Cardiac septum (tissue), 1 donor: ENCODE measurements around the gene HS3ST6. TPM values are rescaled to one million over a fixed set of nuclear protein-coding genes. Genes with fewer than 3 reads are reported as not detected.
A peak's percentile ranks its signal among the peaks of the same experiment; 100 is the strongest.
"Not testable (repeated sequence)": the region's sequence is repeated elsewhere in the genome, so short reads cannot be mapped to it uniquely, and the experiment has no call there.

Experiments
- DNase-seq: peaks from one replicate; pipeline ENCODE4 v3.0.0-alpha.2; 2020; ENCODE audit warnings: low spot score
- intact Hi-C: fragments of 100-400 bp; cut with DNase I; formaldehyde crosslinking; loops from one replicate; pipeline ENCODE4 v1.14.0; 2022
- total RNA-seq: library from RNA; stranded (reverse); fragmentation: NEBNext Ultra II Directional; extraction: Animal tissue kit (Norgen Biotek cat#: 25700); gene quantifications from one replicate; pipeline ENCODE4 v1.2.1, GENCODE V29; 2021
- donor health status: DM: no; HTN: no; CAD: no.

Gene HS3ST6
- total RNA-seq, 1 donor from 2014 or later: not detected

DNA sequence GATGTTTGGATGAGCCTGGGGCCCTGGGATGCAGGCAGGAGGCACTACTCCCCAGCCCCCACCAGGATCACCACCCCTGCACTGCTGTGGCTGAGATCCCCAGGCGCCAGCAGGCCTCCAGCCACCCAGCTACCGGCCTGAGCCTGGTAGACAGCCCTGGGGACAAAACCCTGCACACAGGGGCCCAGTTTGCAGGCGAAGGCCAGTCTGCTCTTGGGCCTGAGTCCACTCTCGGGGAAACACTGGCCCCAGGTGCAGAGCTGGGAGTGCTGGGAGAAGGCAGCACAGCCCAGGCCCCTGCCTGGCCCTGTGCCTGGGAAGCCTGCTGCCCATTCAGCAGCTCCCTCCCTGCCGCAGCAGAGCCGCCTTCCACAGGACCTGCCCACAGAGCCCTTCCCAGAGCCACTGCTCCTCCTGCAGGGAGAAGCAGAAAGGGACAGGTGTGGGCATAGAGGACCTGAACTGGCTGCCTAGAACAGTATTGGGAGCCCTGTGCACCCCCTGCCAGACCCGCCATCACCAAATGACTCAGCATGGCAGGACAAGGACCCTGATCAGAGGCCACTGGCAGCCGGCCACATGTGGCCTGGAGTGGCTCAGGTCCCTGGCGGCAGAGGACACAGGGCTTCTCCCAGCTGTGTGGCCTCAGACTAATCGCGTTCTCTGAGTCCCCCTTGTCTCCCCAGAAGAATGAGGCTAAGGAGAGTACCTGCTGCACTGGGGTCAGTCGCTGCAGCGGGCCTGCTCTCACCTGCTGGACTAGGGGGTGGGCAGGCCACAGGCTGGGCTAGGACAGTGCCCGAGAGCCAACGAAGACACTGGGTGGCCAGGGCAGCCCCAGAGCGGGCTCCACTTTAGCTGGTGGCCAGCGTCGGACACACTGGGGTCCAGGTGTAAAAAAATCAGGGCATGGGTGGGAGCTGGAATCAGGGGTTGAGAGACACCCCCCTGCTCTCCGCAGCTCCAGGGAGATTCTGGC lies 14.1 kb upstream of the HS3ST6 start:
- intact Hi-C loops: no loop called here

DNA sequence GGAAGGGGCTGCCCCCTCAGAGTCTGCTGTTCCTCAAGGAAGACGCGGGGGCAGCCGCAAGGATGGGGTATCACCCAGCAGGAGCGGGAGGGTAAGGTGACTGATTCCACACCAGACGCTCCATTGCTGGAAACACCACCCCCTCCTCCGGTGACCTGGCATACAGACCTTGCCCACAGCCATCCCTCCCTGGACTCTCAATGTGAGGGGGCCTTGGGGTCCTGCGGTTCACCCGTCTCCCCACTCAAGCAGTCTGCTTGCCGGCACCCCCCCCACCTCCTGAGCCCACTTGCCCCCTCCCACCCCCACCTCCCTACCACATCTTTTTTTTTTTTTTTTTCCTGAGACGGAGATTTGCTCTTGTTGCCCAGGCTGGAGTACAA lies 12.1 kb upstream of the HS3ST6 start:
- DNase-seq: no peak
- intact Hi-C loops: loop anchor here (2.0 kb wide), 1 partner anchor 68 kb away; no protein-coding TSS in a partner anchor

More for the DNA sequence above, 14.1 kb upstream of the HS3ST6 start:
- no peak for DNase-seq

DNA sequence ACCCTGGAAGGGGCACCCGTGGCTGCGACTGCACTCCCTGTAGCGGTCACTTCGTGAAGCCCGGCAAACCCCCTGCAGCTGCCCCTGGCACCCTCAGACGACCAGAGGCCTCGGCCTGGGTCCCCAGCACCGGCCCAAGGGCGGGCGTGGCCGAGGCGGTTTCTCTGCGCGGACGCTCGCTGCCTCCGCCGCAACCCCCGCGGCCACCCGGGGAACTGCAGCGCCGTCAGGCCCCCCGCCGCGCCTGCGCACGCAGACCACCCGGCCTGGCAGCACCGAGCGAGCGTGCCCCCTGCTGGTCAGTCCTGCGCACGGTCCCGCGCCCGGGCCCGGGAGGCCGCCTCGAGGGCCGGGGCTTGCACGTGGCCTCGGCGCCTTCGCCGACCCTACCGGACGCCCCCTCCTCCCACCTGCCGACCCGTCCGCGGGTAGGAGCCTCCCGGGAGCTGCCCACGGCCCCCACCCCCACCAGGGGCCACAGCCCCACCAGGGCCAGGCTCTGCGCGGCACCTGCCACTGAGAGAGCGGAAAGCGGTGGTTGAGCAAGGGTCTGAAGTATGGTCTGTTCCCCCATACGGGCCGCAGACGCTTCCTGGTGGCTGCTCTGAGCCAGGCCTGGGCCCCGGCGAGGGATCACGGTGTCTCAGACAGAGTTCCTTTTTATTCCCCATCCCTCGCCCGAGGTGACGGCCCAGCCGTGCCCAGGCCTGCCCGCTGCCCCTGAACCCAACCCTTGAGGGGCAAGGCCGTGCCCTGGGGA lies 11.5 kb upstream of the HS3ST6 start:
- intact Hi-C loops: loop anchor here (2.0 kb wide), 1 partner anchor 67 kb away; no protein-coding TSS in a partner anchor
- DNase-seq: peak; percentile 96

DNA sequence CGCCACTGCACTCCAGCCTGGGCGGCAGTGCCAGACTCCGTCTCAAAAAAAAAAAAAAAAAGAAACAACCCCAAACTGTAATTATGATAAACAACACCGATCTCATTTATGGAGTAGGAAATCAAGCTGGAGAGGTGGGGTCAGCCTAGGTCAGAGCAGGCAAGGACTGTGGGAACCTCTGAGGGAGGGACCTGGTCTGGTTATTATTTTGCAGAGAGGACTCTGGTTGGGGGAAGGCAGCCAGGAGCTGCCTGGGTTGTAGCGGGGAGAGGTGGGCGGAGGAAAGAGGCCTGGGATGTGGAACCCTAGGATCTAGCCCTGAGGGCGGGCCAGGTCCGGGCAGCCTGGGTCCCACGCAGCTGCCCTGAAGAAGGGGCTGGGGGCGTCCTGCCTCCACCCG lies 10.9 kb upstream of the HS3ST6 start:
- intact Hi-C loops: no loop called here
- DNase-seq: no peak

DNA sequence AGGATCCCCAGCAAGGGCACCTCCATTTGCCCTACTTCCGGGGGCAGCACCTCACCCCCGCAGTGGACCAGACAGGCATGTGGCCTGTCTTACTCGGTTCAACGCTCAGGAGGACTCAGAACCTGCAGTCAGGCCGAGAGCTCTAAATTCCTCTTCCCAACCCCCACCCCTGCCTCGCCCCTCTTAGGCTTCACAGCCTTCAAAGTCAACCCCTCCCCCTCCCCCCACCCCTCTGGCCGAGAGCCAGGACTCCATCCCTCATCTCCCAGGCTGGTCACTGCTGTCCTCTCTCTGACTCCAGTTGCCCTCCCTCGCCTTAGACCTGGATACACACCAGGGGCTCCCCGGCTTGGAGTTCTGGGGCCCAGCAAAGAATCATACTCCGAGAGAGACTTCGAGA lies 8.1 kb upstream of the HS3ST6 start:
- intact Hi-C loops: no loop called here
- no peak for DNase-seq

DNA sequence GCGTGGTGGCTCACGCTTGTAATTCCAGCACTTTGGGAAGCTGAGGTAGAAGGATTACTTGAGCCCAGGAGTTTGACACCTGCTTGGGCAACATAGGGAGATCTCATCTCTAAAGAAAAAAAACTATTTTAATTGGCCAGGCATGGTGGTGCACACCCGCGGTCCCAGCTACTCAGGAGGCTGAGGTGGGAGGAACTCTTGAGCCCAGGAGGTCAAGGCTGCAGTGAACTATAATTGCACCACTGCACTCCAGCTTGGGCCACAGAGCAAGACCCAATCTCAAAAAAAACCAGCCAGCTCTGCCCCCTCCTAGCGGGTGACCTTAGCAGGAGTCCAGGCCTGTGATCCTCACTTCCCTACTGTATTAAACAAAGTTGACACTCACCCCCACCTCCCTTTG lies 5.9 kb upstream of the HS3ST6 start:
- no peak for DNase-seq
- intact Hi-C loops: no loop called here

DNA sequence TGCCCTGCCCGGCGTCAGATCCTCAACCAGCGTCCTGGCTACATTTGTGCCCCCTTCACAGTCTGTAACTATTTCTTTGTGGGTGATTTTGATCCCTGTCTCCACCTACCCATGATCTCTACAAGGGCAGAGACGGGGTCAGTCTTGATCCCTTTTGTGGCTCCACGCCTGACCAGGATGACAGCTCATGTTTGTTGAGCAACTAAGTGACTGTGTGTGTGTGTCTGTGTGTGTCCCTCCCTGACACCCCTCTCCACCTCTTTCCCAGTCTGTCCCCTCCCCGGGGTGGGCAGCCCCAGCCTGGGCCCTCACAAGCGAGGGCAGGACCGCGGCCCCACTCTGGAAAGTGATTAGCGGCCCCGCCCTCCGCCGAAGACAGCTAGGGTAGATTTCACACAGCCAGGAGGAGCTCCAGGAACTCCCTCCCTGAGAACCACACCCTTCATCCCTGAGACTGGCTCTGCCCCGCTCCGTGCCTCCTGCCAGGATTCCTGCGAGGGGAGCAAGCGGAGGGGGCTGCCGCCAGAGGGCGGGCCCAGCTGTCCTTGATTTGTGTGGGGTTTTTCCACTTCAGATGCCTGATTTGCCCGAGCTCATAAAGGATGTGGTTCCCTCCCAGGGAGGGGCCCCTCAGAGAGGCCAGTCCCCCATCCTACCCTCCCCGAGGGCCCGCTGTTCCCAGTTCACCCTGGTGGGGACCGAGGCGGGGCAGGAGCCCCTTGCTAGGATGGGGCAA lies 5.3 kb upstream of the HS3ST6 start:
- DNase-seq: no peak

DNA sequence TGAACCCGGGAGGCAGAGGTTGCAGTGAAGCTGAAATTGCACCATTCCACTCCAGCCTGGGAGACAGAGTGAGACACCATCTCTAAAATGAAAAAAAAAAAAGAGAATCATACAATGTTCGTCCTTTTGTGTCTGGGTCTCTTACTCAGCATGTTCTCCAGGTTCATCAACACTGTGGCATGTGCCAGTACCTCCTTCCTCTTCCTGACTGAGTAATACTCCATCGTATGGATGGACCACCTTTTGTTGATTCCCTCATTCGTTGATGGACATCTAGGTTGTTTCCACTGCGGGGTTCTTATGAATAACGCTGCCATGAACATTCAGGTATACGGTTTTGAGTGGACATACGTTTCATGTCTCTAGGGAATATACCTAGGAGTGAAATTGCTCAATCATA lies 4.1 kb upstream of the HS3ST6 start:
- intact Hi-C loops: no loop called here
- no peak for DNase-seq

More for the DNA sequence above, 5.3 kb upstream of the HS3ST6 start:
- intact Hi-C loops: no loop called here

DNA sequence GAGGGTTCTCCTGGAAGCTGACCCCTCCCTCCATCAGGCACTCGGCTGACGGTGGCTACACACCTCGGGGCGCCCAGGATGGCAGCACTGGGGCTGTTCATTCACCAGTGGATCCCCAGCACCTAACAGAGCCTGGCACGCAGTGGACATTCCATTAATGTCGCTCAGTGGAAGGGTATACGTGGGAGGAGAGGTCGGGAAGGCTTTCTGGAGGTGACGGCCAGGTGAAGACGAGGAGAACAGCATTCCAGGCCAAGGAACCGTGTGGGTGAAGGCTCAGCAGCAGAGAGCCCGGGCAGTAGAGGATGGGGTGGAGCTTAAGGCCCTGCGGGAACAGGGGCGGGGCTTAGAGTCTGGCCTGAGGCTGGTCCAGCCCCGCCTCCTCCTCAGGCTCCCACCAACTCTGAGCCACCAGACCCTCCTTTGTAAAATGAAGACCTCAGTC lies 2.5 kb upstream of the HS3ST6 start:
- no peak for DNase-seq
- intact Hi-C loops: no loop called here

DNA sequence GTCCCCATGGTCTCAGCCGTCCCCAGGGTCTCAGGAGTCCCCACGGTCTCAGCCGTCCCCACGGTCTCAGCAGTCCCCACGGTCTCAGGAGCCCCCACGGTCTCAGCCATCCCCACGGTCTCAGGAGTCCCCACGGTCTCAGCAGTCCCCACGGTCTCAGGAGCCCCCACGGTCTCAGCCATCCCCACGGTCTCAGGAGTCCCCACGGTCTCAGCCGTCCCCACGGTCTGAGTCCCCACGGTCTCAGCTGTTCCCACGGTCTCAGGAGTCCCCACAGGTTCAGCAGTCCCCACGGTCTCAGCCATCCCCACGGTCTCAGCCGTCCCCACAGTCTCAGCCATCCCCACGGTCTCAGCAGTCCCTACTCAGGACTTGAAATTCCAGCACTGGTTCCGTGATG lies 1.9 kb upstream of the HS3ST6 start:
- intact Hi-C loops, DNase-seq: not testable (repeated sequence)

DNA sequence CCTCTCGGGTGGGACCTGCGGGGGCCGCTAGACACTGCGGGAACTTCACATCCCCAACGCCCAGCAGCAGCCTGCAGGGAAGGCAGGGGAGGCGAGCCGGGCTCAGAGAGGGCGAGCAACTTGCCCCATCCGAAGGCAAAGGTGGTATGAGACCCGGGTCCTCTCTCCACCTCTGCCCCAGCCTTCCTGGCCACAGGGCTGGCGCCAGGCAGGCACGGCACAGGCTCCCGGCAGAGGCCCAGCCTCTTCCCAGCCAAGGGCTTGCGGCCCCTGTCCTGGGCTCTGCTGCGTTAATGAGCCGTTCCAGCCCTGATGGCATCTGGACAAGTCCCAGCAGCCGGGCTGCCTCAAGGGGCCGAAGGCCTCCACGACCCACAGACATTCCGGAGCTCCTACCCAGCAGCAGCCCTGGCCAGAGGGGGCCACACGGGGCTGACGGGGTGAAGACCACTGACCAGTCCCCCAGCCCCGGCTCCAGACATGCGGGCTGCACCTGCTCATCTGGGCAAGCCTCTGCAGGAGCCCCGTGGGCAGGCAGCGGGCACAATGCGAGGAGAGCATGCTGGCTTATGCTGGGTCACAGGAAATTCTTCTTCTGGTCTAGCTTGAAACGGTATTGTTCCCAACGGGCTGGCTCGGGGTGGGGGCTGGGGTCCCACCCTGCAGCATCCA lies 1.2 kb upstream of the HS3ST6 start:
- intact Hi-C loops: no loop called here
- DNase-seq: no peak

DNA sequence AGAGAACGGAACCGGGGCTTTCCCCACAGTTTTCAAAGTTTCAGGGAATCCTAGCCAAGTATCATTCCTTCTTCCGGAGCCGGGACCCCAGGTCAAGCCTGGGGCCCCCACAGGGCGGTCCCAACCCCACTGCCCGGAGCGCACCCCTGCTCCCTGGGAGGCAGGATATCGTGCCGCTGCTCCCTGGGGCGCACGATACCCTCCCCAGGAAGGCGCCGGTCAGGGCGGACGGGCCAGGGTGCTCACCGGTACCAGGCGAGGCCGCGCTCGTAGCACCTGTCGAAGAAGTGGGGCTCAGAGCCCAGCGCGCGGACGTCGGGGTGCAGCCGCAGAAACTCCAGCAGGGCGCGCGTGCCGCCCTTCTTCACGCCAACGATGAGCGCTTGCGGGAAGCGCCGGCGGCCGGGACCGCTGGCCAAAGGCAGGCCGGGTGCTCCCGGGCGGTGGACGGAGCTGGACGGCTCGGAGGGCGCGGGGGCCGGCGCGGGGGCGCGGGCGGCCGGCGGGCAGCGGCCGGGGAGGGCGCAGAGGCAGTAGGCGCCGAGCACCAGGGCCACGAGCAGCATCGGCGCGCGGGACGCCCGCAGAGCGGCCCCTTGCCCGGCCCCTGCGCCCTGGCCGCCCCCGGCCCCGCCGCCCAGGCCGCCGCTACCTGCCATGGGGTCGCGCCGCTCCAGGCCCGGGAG lies 407 bp downstream of the HS3ST6 start:
- no peak for DNase-seq
- intact Hi-C loops: no loop called here

DNA sequence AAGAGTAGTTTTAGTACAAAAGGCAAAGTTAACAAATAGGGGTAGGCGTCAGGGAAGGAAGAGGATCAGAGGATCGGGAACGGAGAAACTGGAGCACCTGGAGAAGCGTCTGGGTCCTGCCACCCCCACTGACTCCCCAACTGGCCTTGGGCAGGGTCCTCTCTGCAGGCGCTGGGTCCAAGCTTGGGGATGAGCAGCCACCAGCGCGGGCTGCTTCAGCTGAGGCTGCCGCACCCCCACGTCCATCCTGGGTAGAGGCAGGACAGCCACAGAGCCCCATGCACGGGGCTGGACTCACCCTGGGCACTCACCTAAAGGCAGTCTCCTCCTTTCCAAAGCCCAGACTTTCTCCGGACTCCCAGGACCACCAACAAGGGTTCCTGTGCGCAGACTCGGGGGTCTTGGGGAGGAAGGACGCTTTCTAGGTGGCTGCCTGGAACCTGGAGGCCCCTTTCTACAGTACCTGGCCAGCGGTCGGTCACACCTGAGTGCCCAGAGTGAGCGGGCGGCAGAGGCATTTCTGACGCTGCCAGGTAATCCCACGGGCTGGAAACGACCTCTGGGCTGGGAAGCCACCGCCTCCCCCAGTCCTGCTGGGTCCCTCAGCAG lies 1.1 kb downstream of the HS3ST6 start:
- DNase-seq: no peak
- intact Hi-C loops: no loop called here

DNA sequence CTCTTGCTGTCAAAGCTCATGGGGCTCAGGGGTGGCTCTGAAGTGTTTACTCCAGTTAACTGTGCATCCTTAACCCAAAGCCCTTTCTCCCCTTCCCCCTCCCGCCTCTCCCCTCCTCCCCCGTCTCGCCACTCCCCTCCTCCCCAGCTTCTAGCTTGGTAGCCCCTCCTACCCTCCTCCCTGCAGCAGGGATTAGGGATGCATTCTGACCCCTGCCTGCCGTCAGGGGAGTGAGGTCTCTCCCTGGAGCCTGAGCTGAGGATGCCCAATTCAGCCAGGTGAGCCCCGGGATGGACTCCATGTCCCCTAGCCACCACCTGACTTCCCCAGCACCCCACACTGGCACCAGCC lies 1.6 kb downstream of the HS3ST6 start:
- intact Hi-C loops: no loop called here
- no peak for DNase-seq

DNA sequence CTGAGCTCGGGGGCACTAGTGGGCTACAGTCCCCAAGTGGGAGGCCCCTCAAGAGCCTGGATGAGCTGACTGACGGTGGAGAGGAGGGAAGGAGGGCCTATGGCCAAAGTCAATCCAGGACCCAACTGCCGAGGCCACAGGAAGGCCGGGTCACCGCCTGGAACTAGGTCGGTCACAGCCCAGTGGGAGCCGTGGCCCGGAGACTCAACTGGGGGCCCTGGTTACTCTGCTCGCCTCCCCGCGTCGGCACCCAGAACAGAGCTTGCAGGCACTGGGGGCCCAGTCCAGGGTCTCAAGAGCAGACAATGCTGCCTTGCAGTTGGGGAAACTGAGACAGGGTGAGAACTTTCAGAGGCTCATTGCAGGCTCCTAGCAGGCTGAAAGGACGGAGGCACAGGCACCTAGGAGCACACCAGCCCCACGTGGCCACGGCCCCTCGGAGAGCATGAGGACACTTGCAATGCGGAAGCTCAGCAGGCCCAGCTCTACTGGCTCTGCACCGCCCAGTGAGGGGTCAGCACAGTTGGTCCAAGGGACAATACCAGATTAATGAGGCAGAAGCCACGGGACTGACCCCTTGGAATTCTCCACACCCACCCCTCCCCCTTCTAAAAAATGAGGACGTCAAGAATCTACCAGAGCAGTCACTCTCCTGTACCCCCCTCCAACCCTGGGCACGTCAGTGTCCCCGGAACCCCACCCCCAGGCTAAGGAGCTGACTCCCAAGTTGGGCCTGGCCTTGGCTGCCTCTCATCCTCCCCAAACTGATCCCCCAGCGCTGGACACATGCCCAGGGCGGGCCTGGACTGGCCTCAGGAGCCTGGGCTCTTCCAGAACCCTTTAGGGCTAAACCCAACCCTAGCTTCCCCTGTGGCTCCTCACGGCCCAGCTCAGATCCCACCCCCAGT lies 2.2 kb downstream of the HS3ST6 start:
- intact Hi-C loops: no loop called here
- no peak for DNase-seq

DNA sequence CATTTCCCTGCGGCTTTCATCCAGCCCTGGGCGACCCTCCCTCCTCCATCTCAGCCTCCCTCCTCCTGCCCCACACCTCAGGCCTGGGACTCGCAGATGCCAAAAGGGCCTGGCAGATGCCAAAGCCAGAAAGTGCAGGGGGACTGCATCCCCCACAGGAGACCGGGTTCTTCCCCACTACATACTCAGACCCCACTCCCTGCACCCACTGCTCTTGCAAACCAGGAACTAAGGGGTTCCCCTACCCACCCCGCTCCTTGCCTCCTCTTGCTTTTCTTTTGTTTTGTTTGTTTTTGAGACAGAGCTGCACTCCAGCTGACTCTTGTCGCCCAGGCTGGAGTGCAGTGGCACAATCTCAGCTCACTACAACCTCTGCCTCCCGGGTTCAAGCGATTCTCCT lies 3.2 kb downstream of the HS3ST6 start:
- DNase-seq: no peak
- intact Hi-C loops: no loop called here

DNA sequence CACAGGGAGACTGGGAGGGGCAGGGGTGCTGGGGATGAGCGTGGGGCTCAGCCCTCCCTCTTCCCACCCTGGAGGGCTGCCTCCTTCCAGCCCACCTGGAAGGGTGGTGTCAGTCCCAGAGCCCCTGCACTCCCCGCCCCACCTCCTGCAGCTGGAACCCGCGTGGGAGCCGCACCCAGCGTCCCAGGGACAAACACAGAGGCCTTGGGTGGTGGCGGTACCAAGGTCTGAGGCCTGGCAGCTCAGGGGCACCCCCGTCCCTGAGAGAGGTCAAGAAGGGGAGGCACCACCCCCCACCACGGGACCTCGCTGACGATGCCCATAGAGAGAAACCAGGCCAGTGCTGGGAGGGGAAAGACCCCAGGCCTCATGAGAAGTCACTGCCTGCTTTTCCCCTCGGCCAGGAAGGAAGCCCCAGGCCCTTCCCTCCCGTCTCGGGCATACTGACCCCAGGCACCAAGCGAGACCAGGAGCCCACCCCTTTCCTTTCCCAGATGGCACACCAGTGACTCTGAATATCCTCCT lies 4.1 kb downstream of the HS3ST6 start:
- intact Hi-C loops: no loop called here
- DNase-seq: no peak
